IMR-90 (cell line): ENCODE results near the gene ZFHX3. TPM values are rescaled to one million over a fixed set of nuclear protein-coding genes. Genes with fewer than 3 reads are reported as not detected.

Experiments used
- ATAC-seq: fragments of 200-7000 bp; cut with Tn5 transposase; 2 replicates; pipeline ENCODE4 v1.9.1; 2020; ENCODE audit warnings: low read depth, mild to moderate bottlenecking, moderate library complexity
- BruUV-seq: library from RNA; stranded (reverse); fragments of 400-500 nt; replicated peaks from 2 replicates; lab custom pipeline; 2021; lab: Mats Ljungman, UMichigan
- CTCF ChIA-PET: fragments of 300-600 bp; formaldehyde crosslinking; extraction: SDS; loops from one replicate; lab custom pipeline; 2021; ENCODE audit warnings: antibody characterized with exemption; lab: Yijun Ruan, JAX
- POLR2A ChIA-PET: fragments of 300-600 bp; sonication (Branson Sonifier 250); formaldehyde crosslinking; loops from one replicate; lab custom pipeline; 2022; ENCODE audit warnings: antibody characterized with exemption; ENCODE audit not compliant: unreplicated experiment; lab: Charles Lee
- DNase-seq: peaks from one replicate; pipeline ENCODE4 v3.0.0; 2013
- H2AFZ ChIP-seq: replicated peaks from 2 replicates; pipeline ENCODE3; 2013; ENCODE audit warnings: low read length, mild to moderate bottlenecking; ENCODE audit not compliant: poor library complexity
- H2AK5ac ChIP-seq: 2 replicates; pipeline ENCODE4 v1.6.1; 2013; ENCODE audit warnings: low read depth, low read length, inconsistent platforms
- H2AK9ac ChIP-seq: replicated peaks from 2 replicates; pipeline ENCODE3; 2013; ENCODE audit warnings: mild to moderate bottlenecking, low read depth, low read length, moderate library complexity; ENCODE audit not compliant: poor library complexity
- H2BK120ac ChIP-seq: 2 replicates; pipeline ENCODE4 v1.6.1; 2013; ENCODE audit warnings: low read depth, low read length, inconsistent platforms
- H2BK15ac ChIP-seq: 3 replicates; pipeline ENCODE4 v1.6.1; 2013; ENCODE audit warnings: low read depth, low read length, inconsistent platforms
- H2BK20ac ChIP-seq: 2 replicates; pipeline ENCODE4 v1.6.1; 2013; ENCODE audit warnings: low read depth, mild to moderate bottlenecking, inconsistent platforms, low read length, moderate library complexity
- H2BK5ac ChIP-seq: 2 replicates; pipeline ENCODE4 v1.6.1; 2013; ENCODE audit warnings: mild to moderate bottlenecking, low read depth, low read length, inconsistent platforms; ENCODE audit not compliant: poor library complexity, severe bottlenecking
- H3K14ac ChIP-seq: replicated peaks from 2 replicates; pipeline ENCODE4 v1.6.1; 2013; ENCODE audit warnings: low read depth, low read length, inconsistent platforms
- H3K18ac ChIP-seq: 2 replicates; pipeline ENCODE4 v1.6.1; 2013; ENCODE audit warnings: low read depth, low read length, control low read depth
- H3K23ac ChIP-seq: 2 replicates; pipeline ENCODE4 v1.6.1; 2013; ENCODE audit warnings: low read depth, low read length, inconsistent platforms
- H3K27ac ChIP-seq: 2 replicates; pipeline ENCODE4 v1.5.1; 2013; ENCODE audit warnings: mild to moderate bottlenecking, control low read depth, low read length; ENCODE audit not compliant: insufficient read depth
- H3K27me3 ChIP-seq: 2 replicates; pipeline ENCODE4 v1.6.1; 2013; ENCODE audit warnings: low read length; ENCODE audit not compliant: control insufficient read depth, insufficient read depth
- H3K36me3 ChIP-seq: 2 replicates; pipeline ENCODE4 v1.6.1; 2013; ENCODE audit warnings: low read length, mixed read lengths; ENCODE audit not compliant: control insufficient read depth, insufficient read depth
- H3K4ac ChIP-seq: 2 replicates; pipeline ENCODE4 v1.6.1; 2013; ENCODE audit warnings: low read depth, low read length, inconsistent platforms
- H3K4me1 ChIP-seq: 2 replicates; pipeline ENCODE4 v1.6.1; 2013; ENCODE audit warnings: low read length, mixed read lengths; ENCODE audit not compliant: control insufficient read depth, insufficient read depth
- H3K4me2 ChIP-seq: 2 replicates; pipeline ENCODE4 v1.6.1; 2013; ENCODE audit warnings: low read depth, mild to moderate bottlenecking, control low read depth, low read length, moderate library complexity
- H3K4me3 ChIP-seq: 2 replicates; pipeline ENCODE4 v1.5.1; 2013; ENCODE audit warnings: low read depth, mild to moderate bottlenecking, control low read depth, low read length, moderate library complexity; ENCODE audit not compliant: insufficient read depth
- H3K56ac ChIP-seq: 2 replicates; pipeline ENCODE4 v1.6.1; 2013; ENCODE audit warnings: low read length, inconsistent platforms; ENCODE audit not compliant: insufficient read depth; ENCODE audit errors: extremely low read depth
- H3K79me1 ChIP-seq, 2 experiments: 2 replicates each; pipeline ENCODE4 v1.6.1; 2013; ENCODE audit warnings: low read length in 2 of 2, inconsistent platforms in 1 of 2, low read depth in 1 of 2
- H3K9ac ChIP-seq: 2 replicates; pipeline ENCODE4 v1.6.1; 2013; ENCODE audit warnings: low read depth, low read length, control low read depth
- H3K9me1 ChIP-seq: 2 replicates; pipeline ENCODE4 v1.6.1; 2013; ENCODE audit warnings: low read length, inconsistent platforms; ENCODE audit not compliant: insufficient read depth
- H3K9me3 ChIP-seq: 2 replicates; pipeline ENCODE4 v1.6.1; 2013; ENCODE audit warnings: low read length; ENCODE audit not compliant: control insufficient read depth, insufficient read depth
- H4K20me1 ChIP-seq: 2 replicates; pipeline ENCODE4 v1.6.1; 2013; ENCODE audit warnings: low read length, inconsistent platforms; ENCODE audit not compliant: insufficient read depth
- H4K5ac ChIP-seq: 2 replicates; pipeline ENCODE4 v1.6.1; 2013; ENCODE audit warnings: mild to moderate bottlenecking, low read depth, low read length, control low read depth
- H4K8ac ChIP-seq, 2 experiments: 2 replicates each; pipeline ENCODE4 v1.6.1; 2013; ENCODE audit warnings: low read depth in 2 of 2, low read length in 2 of 2, control low read depth in 1 of 2, inconsistent platforms in 1 of 2
- H4K91ac ChIP-seq: 2 replicates; pipeline ENCODE4 v1.6.1; 2013; ENCODE audit warnings: low read depth, low read length, inconsistent platforms; ENCODE audit not compliant: insufficient read depth
- BHLHE40 ChIP-seq: fragments of 150-350 bp; IDR thresholded peaks from 2 replicates; pipeline ENCODE4 v1.6.1; 2016; ENCODE audit warnings: mild to moderate bottlenecking, low read depth, low read length
- CEBPB ChIP-seq: IDR thresholded peaks from 2 replicates; pipeline ENCODE4 v1.6.1; 2012; ENCODE audit warnings: low read depth, low read length, improper control_type of control experiment
- ELK1 ChIP-seq: fragments of 150-350 bp; IDR thresholded peaks from 2 replicates; pipeline ENCODE4 v1.6.1; 2016; ENCODE audit warnings: low read depth, mild to moderate bottlenecking, low read length, moderate library complexity, borderline replicate concordance
- FOS ChIP-seq: fragments of 150-350 bp; IDR thresholded peaks from 2 replicates; pipeline ENCODE4 v1.6.1; 2016; ENCODE audit warnings: low read depth, low read length
- MAFK ChIP-seq: IDR thresholded peaks from 2 replicates; pipeline ENCODE4 v1.6.1; 2012; ENCODE audit warnings: low read depth, low read length, improper control_type of control experiment
- MAZ ChIP-seq: IDR thresholded peaks from 2 replicates; pipeline ENCODE4 v1.6.1; 2012; ENCODE audit warnings: low read depth, mild to moderate bottlenecking, low read length, improper control_type of control experiment, moderate library complexity, borderline replicate concordance
- MXI1 ChIP-seq: IDR thresholded peaks from 2 replicates; pipeline ENCODE4 v1.6.1; 2012; ENCODE audit warnings: low read depth, mild to moderate bottlenecking, low read length, moderate library complexity, borderline replicate concordance
- POLR2A ChIP-seq: IDR thresholded peaks from 2 replicates; pipeline ENCODE4 v1.6.1; 2012; ENCODE audit warnings: mild to moderate bottlenecking, low read depth, low read length
- RAD21 ChIP-seq: IDR thresholded peaks from 2 replicates; pipeline ENCODE4 v1.6.1; 2012; ENCODE audit warnings: low read length, improper control_type of control experiment
- RCOR1 ChIP-seq: IDR thresholded peaks from 2 replicates; pipeline ENCODE4 v1.6.1; 2012; ENCODE audit warnings: mild to moderate bottlenecking, low read length, improper control_type of control experiment; ENCODE audit not compliant: insufficient replicate concordance
- RFX5 ChIP-seq: IDR thresholded peaks from 2 replicates; pipeline ENCODE4 v1.8.0; 2012; ENCODE audit warnings: low read depth, mild to moderate bottlenecking, low read length, moderate library complexity
- SMC3 ChIP-seq: fragments of 150-350 bp; IDR thresholded peaks from 2 replicates; pipeline ENCODE4 v1.6.1; 2016; ENCODE audit warnings: low read depth, mild to moderate bottlenecking, antibody characterized with exemption, low read length, moderate library complexity
- USF2 ChIP-seq: fragments of 150-350 bp; IDR thresholded peaks from 2 replicates; pipeline ENCODE4 v1.6.1; 2017; ENCODE audit warnings: mild to moderate bottlenecking, antibody characterized with exemption, low read length, low read depth
- WGBS, 2 experiments: methylation state at CpG; one replicate each; pipeline versions ENCODE4 v1.1.5 to v1.1.7; 2013; ENCODE audit warnings: missing lambda C conversion rate in 2 of 2; ENCODE audit not compliant: insufficient read length in 1 of 2; ENCODE audit errors: extremely low coverage in 2 of 2; 5-methylcytosine and 5-hydroxymethylcytosine counted together
- dilution Hi-C: fragments of 300-500 bp; cut with HindIII; formaldehyde crosslinking; loops from one replicate; pipeline ENCODE4 v1.14.3; 2018; ENCODE audit warnings: low sequenced_read_pairs; ENCODE audit not compliant: unreplicated experiment
- in situ Hi-C: fragments of 300-500 bp; cut with MboI; formaldehyde crosslinking; loops from 3 replicates; pipeline ENCODE4 v1.14.3; 2019; ENCODE audit warnings: low sequenced_read_pairs, inconsistent platforms, mixed read lengths
- intact Hi-C: fragments of 100-400 bp; cut with micrococcal nuclease; formaldehyde crosslinking; loops from 2 replicates; pipeline ENCODE4 v1.10.0; 2022
- polyA plus RNA-seq, 3 experiments: library from polyadenylated mRNA; depleted of rRNA; stranded (reverse); fragments of >200 nt; gene quantifications; 2 replicates each; pipeline ENCODE4 v1.2.3, GENCODE V29; 2012; ENCODE audit warnings: low replicate concordance in 1 of 3
- total RNA-seq: library from RNA; depleted of rRNA; stranded (reverse); fragments of >200 nt; gene quantifications from 2 replicates; pipeline ENCODE4 v1.2.3, GENCODE V29; 2012
- TF ChIP-seq, protein P1 (sequence below): conservative IDR thresholded peaks from 2 replicates; pipeline ENCODE4 v1.5.1; 2012; ENCODE audit warnings: mild to moderate bottlenecking, low read depth, low read length, improper control_type of control experiment

Gene ZFHX3
- total and polyA plus RNA-seq, 2 of the 4 experiments (the other 2 are of a cell fraction) = 1.4 to 1.7 TPM

- Histone ChIP-seq H4K20me1 (no peaks in the 10 kb centered on the region), H3K4me3 (no peak overlapping the region), H2BK15ac (no peak overlapping the region), H4K91ac (no peak overlapping the region), H3K18ac (no peak overlapping the region), H3K79me1 (peaks cover 2 to 3% of the 10 kb centered on the region in 2 experiments; a peak in 2 of 4 replicates), H4K8ac (no peak overlapping the region), H2AK5ac (no peak overlapping the region), H2BK20ac (no peak overlapping the region), H3K9me1 (no peaks in the 10 kb centered on the region), H3K4me1 (no peaks in the 10 kb centered on the region; the same call in 1 of the 2 replicates), H2BK120ac (no peak overlapping the region), H3K4me2 (no peak overlapping the region), H3K9ac (no peak overlapping the region), H2AK9ac (no peak overlapping the region), H3K23ac (no peak overlapping the region), H3K27ac (no peak overlapping the region), H3K14ac (peak overlapping the region; percentile 56), H3K27me3 (no peaks in the 10 kb centered on the region), H2AFZ (no peak overlapping the region), H3K4ac (no peak overlapping the region), H3K56ac (no peak overlapping the region), H3K36me3 (peaks cover 33% of the 10 kb centered on the region), H4K5ac (no peak overlapping the region), H2BK5ac (no peak overlapping the region), H3K9me3 (no peaks in the 10 kb centered on the region)
- DNase-seq (no peak), ATAC-seq (no peak; the same call in 1 of the 2 replicates)
- in situ Hi-C loops = no loop called here
- TF ChIP-seq FOS (no peak), RAD21 (no peak), MXI1 (no peak), MAZ (no peak), SMC3 (no peak), POLR2A (no peak), BHLHE40 (no peak), MAFK (no peak), USF2 (no peak), RCOR1 (no peak), ELK1 (no peak), CEBPB (no peak), RFX5 (no peak)
- TF ChIP-seq, protein P1, sequence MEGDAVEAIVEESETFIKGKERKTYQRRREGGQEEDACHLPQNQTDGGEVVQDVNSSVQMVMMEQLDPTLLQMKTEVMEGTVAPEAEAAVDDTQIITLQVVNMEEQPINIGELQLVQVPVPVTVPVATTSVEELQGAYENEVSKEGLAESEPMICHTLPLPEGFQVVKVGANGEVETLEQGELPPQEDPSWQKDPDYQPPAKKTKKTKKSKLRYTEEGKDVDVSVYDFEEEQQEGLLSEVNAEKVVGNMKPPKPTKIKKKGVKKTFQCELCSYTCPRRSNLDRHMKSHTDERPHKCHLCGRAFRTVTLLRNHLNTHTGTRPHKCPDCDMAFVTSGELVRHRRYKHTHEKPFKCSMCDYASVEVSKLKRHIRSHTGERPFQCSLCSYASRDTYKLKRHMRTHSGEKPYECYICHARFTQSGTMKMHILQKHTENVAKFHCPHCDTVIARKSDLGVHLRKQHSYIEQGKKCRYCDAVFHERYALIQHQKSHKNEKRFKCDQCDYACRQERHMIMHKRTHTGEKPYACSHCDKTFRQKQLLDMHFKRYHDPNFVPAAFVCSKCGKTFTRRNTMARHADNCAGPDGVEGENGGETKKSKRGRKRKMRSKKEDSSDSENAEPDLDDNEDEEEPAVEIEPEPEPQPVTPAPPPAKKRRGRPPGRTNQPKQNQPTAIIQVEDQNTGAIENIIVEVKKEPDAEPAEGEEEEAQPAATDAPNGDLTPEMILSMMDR = no peak
- intact Hi-C loops = no loop called here
- WGBS, 2 experiments = no CpG with 5 or more reads among the region's 10 CpGs
- CTCF ChIA-PET = interaction anchor here (1.2 kb wide), 1 partner anchor 47 kb away, joined by 3 read pairs; no protein-coding TSS in a partner anchor
- BruUV-seq = no TSS peak
- dilution Hi-C loops = no loop called here
- POLR2A ChIA-PET = no interaction called here
These were observed 247.3 kb downstream of the ZFHX3 start for GRCh38 chr16:72800524-72801161.
